GM19328 (cell line): ENCODE data around the gene RNF213.

Experiments
- ATAC-seq: cut with Tn5 transposase; IDR thresholded peaks from one replicate; pipeline ENCODE4 v1.9.1; 2021; ENCODE audit warnings: mild to moderate bottlenecking, moderate library complexity; ENCODE audit not compliant: unreplicated experiment

RNF213 gene

DNA sequence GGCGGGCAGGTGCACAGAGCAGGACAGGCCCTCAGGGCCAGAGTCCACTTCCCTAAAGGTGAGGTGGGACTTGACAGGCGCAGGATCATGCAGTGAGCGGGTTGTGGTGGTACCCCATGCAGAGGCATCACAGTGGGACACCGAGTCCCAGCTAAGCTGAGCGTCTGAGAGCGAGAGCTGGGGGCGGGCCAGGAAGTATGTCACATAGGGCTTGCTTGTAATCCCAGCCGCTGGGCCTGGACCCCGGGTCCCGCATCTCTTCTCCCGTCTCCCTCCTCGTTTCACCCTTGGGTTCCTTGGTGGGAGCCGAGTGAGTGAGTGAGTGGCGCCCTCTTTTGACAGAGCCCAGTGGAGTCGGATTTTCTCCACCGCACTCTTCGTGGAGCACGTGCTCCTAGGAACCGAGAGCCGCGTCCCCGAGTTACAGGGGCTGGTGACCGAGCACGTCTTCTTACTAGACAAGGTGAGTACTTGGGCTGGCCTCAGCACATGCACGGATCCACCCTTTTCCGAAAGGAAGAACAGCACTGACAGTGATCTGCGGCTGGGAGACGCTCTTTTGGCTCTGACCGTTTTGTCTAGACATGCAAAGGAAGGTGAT is 103.5 kb downstream of the RNF213 start:
- no peak for ATAC-seq

GRCh38 chr17:80365001-80365965 is 104.6 kb downstream of the RNF213 start:
- ATAC-seq = no peak

DNA sequence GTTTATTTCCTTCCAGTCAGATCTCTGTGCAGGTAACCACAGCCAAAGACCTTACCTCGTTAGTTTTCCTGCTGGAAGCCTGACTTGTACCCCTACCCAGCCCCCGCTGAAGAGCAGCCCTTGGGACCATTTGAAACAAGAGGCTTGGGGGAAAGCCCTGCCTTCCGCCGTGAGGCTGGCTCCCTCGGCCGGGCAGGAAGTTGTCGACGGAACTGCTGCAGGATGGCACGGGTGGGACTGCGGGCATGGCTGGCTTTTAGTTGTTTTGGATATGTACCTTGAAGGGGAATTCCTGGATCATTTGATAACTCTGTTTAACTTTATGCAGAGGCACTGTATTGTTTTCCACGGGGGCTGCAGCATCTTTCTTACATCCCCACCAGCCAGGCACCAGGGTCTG is 105.3 kb downstream of the RNF213 start:
- no peak for ATAC-seq

DNA sequence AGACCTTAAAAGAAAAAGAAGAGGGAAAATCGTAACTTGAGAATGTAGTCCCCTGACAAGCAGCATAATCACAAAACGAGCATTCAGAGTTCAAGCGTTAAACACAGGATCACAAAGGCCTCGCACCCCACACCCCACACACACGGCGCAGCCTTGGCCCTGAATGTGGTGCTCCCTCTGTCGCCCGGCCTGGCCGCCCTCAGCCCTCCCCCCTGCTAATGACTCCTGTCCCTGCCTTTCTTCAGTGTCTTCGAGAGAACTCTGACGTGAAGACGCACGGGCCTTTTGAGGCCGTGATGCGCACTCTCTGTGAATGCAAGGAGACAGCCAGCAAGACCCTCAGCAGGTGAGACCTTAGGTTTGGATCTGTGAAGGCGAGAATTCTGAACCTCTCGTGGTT is 106.9 kb downstream of the RNF213 start:
- ATAC-seq = no peak

- no peak for ATAC-seq
Observed at GRCh38 chr17:80371196-80371595, 110.5 kb downstream of the RNF213 start.

DNA sequence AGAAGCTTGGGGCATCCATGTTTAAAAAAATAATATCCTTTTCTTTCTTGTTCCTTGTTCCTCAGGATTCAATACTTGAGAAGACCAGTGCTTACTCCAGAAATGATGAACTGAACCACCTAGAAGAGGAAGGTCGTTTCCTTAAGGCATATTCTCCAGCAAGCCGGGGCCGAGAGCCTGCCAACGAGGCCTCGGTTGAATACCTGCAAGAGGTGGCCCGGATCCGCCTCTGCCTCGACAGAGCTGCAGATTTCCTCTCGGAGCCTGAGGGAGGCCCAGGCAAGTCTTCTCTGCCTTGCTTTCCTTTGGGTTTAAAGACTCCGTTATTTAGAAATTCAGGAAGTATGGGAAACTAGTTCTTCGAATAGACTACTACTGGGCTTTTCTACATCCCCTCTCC is 111.8 kb downstream of the RNF213 start:
- no peak for ATAC-seq

GRCh38 chr17:80372922-80373570 is 112.4 kb downstream of the RNF213 start:
- no peak for ATAC-seq

- ATAC-seq = no peak
Observed at GRCh38 chr17:80374039-80374731, 113.5 kb downstream of the RNF213 start.

DNA sequence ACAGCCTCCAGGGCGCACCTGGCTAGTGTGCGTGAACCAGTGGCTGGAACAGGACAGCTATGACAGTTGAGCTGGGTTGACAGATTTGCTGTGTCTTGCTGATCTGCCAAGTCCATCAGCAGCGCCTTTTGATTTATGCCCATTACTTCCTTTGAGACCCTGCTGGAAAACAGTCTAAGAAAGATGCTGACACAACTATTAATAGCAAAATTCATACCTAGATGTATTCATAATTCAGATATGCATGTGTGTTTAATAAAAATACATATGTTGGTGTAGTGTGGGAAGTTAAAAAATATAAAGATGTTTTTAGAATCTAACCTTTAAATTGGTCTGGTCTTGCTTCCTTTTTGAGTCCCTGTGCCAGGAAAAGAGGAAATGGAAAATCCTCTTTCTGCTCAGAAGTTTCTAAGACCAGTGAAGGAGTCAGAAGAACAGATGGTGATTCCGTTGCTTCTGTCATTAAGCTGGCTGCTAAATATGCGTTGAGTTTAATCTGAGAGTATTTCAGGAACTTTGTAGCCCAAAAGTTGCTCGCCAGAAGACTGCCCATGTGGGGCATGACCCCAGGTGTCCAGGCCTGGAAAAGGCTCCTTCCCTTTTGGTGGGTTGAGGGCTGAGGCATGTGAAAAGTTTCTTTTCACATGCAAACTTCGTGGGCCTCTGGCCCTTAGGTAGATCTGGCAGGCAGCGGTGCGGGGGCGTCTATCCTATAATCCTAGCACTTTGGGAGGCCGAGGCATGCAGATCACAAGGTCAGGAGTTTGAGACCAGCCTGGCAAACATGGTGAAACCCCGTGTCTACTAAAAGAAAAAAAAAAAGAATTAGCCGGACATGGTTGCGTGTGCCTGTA is 114.3 kb downstream of the RNF213 start:
- ATAC-seq = no peak

- ATAC-seq = no peak
Observed at GRCh38 chr17:80376531-80376930, 115.9 kb downstream of the RNF213 start.

DNA sequence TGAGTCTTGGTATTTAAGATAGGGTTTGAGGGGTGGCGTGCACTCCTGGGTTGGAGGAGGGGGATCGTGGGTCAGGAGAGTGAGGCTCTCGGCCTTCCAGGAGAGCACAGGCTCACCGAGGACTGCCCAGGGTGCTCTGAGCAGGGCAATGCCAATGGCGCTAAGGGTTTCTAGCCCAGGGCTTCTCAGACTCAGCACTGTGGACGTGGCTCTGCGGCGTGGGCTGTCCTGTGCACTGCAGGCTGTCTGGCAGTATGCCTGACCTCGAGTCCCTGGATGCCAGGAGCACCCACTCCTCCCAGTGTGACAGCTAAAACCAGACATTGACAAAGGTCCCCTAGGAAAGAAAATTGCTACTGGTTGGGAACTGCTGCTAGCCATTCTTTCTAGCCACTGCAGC is 117.1 kb downstream of the RNF213 start:
- no peak for ATAC-seq

- ATAC-seq = no peak
Observed at GRCh38 chr17:80379348-80379747, 118.7 kb downstream of the RNF213 start.

DNA sequence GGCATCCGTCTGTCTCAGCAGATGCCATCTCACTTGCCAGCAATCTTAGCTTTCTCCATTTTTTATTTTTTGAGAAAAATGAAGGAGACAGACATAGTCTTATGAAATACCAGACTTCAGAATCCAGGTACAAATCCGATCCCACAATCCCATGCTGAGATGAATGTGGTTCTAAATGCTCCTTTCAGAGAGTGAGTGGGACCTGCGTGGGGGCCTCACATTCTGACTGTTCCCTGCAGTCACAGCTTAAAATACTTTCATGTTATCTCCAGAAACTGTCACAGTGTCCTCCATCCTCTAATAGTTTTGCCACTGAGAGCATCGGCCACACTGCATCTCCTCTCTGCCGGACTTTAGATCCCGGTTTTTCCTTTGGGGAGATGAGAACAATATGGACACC is 119.4 kb downstream of the RNF213 start:
- ATAC-seq = no peak

GRCh38 chr17:80380555-80381002 is 119.9 kb downstream of the RNF213 start:
- no peak for ATAC-seq

DNA sequence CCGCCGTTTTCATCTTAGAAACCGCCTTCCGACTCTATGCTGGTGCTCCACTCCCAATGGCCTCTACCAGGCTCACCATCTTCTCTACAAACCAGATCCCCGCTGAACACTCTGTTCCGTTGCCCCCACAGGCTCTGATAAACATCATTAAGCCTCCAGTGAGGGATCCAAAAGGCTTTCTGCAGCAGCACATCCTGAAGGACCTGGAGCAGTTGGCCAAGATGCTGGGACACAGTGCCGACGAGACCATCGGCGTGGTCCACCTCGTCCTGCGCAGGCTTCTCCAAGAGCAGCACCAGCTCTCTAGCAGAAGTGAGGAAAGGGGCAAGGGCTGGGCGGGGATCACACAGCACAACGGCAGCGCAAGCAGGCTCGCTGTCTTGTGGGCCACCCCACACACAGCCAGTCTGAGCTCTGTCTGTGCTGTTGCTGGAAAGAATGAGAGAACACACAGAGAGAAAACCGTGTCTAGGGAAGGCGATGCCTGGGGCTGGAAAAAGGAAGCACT is 120.8 kb downstream of the RNF213 start:
- ATAC-seq = no peak

DNA sequence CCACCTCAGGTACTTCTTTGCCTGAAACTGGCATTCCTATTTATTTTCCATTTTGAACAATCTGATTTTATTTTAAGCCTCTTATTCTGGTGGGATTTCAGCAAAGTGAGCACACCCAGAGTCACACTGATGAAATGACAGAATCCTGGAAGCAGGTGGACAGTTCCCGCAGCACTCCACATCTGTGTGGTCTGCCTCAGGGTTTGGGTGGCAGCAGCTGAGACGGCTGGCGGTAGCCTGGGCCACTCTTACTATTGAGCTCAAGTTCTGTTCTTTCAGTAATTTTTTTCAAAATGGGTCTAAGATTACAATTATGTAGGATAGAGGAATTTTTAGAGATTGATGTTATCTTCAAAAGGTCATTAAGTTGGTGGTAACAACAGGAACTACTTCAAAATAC is 121.8 kb downstream of the RNF213 start:
- no peak for ATAC-seq

GRCh38 chr17:80382956-80383355 is 122.3 kb downstream of the RNF213 start:
- no peak for ATAC-seq

DNA sequence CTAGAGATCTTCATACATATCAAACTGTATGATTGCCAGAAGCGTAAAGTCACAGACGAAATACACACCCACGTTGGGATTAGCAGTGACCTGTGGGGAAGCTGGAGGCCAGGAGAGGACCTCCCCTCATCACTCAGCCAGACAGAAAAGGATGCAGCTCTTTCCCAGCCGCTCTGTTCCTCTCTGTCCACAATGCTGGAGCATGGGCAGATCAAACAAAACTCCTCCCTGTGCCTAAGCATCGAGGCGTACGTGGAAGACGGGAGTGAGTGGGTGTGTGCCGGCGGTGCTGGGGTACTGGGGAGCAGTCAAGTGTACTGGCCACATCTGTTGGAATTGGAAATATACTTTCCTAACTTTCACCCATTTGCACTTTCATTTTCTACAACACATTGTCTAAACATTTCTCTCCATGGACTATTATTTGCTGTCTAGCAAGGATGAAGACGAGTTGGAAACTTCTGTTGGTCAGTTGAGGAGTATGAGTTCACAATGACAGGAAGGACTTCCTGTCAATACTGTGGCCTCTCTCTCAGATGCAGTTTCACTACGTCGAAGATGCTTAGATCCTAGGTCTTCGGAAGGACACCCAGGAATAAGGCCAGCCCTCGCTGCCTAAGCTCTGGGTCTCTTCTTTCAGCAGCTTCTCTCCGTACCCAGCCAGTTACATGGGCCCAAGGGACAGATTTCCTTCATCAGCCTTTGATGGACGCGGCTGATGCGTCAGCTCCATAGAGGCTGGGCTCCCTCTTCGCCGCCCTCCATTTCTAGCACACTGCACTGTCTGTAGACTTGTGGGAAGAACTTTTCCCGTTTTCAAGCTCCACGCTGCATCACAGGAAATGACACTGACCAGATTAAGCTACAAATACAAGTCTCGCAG is 123.7 kb downstream of the RNF213 start:
- no peak for ATAC-seq

DNA sequence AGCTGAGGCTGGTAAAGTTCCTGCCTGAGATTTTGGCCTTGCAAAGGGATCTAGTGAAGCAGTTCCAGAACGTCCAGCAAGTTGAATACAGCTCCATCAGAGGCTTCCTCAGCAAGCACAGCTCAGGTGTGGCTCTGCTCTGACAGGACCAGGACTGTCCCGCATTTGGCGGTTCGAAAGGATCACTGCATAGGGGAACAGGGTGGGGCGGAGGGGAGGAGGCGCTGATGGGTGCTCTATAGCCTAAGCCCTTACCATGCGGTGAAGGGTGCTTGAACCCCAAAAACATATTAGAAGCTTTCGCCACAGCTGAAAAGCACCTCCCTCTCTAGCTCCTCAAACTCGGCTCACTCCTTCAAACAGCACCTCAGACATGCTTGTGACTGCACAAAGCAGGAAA is 124.4 kb downstream of the RNF213 start:
- ATAC-seq = no peak
